T-helper 17 cell (primary cell): ENCODE data around the gene RIN3. TPM values are rescaled to one million over a fixed set of nuclear protein-coding genes. Genes with fewer than 3 reads are reported as not detected.

Experiments used
- ATAC-seq: fragments of 150-1000 bp; cut with Tn5 transposase; 2 replicates; pipeline ENCODE4 v1.10.0; 2021; ENCODE audit warnings: mild to moderate bottlenecking, moderate library complexity
- DNase-seq, 3 donors: peaks; one replicate each; pipeline versions ENCODE4 v3.0.0 to v3.0.0-alpha.2; 2020 to 2021
- H3K9me3 ChIP-seq: one replicate; pipeline ENCODE4 v1.7.0; 2013; ENCODE audit warnings: low read length, mild to moderate bottlenecking; ENCODE audit not compliant: control insufficient read depth, poor library complexity, severe bottlenecking
- H3K27ac Mint-ChIP-seq: one replicate; pipeline ENCODE4 v1.8.0; 2022; ENCODE audit warnings: mild to moderate bottlenecking, moderate library complexity, mixed read lengths
- H3K27me3 Mint-ChIP-seq: one replicate; pipeline ENCODE4 v1.8.0; 2022; ENCODE audit warnings: mixed read lengths
- H3K36me3 Mint-ChIP-seq: one replicate; pipeline ENCODE4 v1.8.0; 2022; ENCODE audit warnings: low read depth, mixed read lengths
- H3K4me1 Mint-ChIP-seq: one replicate; pipeline ENCODE4 v1.8.0; 2022; ENCODE audit warnings: mild to moderate bottlenecking, mixed read lengths
- H3K4me3 Mint-ChIP-seq: one replicate; pipeline ENCODE4 v1.8.0; 2022; ENCODE audit warnings: mild to moderate bottlenecking, moderate library complexity, mixed read lengths
- total RNA-seq, 4 donors: library from RNA in 2 of 4; stranded (reverse) in 2 of 4; gene quantifications; one replicate each; pipeline ENCODE4 v1.2.3 and lab custom pipeline; 2022 to 2026

Gene RIN3
- total RNA-seq, 2 donors from 2014 or later, result 49.3 to 70.0 TPM

GRCh38 chr14:92475451-92476187, 38.0 kb upstream of the RIN3 start:
- Mint-ChIP-seq H3K4me3 (no peak overlapping the region), H3K4me1 (peaks cover 8% of the 10 kb centered on the region), H3K27ac (no peak overlapping the region), H3K27me3 (no peaks in the 10 kb centered on the region), H3K36me3 (no peaks in the 10 kb centered on the region)
- DNase-seq (no peak), ATAC-seq (no peak)
- no peaks in the 10 kb centered on the region for H3K9me3 ChIP-seq

DNA sequence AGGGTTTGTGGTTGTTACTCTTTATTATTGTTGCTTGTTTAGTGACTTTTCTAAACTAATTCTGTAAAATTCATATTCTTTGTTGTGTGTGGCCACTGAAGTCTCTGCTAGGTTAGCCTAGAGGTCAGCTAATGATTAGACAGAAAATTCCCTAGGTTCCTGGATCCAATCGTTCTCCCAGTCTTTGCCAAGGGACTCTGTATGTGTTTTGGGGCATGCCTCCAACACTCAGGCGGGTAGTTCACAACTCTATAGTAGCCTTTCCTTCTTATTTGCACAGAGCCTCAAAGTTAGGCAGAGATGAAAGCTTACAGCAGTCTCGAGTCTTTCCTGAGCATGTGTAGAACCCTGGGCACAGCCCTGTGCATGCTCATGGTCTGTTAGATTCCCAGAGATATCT, 32.7 kb upstream of the RIN3 start:
- ATAC-seq, result no peak
- H3K27me3 Mint-ChIP-seq, result peaks cover 32% of the 10 kb centered on the region
- no peaks in the 10 kb centered on the region for H3K9me3 ChIP-seq
- H3K4me1 Mint-ChIP-seq, result no peaks in the 10 kb centered on the region
- no peaks in the 10 kb centered on the region for H3K36me3 Mint-ChIP-seq
- no peak overlapping the region for H3K27ac Mint-ChIP-seq
- no peak for DNase-seq
- H3K4me3 Mint-ChIP-seq, result no peak overlapping the region

DNA sequence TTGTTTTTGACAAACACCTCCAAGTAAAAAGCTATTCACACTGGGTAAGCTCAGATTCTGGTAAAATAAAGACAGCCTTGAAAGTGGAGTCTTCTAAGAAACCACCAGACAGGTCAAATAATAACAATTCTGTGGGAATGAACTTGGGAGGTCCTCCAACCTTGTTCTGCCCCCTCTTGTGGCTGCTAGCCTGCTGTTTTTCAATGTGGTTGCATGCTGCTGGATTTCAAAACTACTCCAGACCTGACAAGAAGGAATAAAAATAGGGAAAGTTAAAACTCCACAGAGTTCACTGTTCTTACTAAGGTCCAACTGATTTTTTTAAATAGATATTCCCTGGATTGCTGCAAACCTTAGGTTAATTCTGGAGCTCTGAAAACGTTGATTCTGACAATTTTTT, 32.2 kb upstream of the RIN3 start:
- H3K9me3 ChIP-seq, result no peaks in the 10 kb centered on the region
- no peak for DNase-seq
- Mint-ChIP-seq H3K4me3 (no peak overlapping the region), H3K27ac (no peak overlapping the region), H3K4me1 (no peaks in the 10 kb centered on the region), H3K27me3 (peaks cover 36% of the 10 kb centered on the region), H3K36me3 (no peaks in the 10 kb centered on the region)
- no peak for ATAC-seq

GRCh38 chr14:92481811-92482555, 31.6 kb upstream of the RIN3 start:
- ATAC-seq, result no peak
- no peak overlapping the region for H3K4me3 Mint-ChIP-seq
- no peaks in the 10 kb centered on the region for H3K36me3 Mint-ChIP-seq

GRCh38 chr14:92482621-92483319, 30.8 kb upstream of the RIN3 start:
- H3K4me1 Mint-ChIP-seq, result peaks cover 8% of the 10 kb centered on the region
- H3K27me3 Mint-ChIP-seq, result peaks cover 49% of the 10 kb centered on the region
- DNase-seq, result no peak
- no peak overlapping the region for H3K27ac Mint-ChIP-seq
- no peak for ATAC-seq
- no peaks in the 10 kb centered on the region for H3K36me3 Mint-ChIP-seq
- H3K4me3 Mint-ChIP-seq, result no peak overlapping the region
- H3K9me3 ChIP-seq, result no peaks in the 10 kb centered on the region

More at GRCh38 chr14:92481811-92482555, 31.6 kb upstream of the RIN3 start:
- no peak for DNase-seq
- Mint-ChIP-seq H3K27ac (no peak overlapping the region), H3K4me1 (peaks cover under 1% of the 10 kb centered on the region), H3K27me3 (peaks cover 42% of the 10 kb centered on the region)
- H3K9me3 ChIP-seq, result no peaks in the 10 kb centered on the region

DNA sequence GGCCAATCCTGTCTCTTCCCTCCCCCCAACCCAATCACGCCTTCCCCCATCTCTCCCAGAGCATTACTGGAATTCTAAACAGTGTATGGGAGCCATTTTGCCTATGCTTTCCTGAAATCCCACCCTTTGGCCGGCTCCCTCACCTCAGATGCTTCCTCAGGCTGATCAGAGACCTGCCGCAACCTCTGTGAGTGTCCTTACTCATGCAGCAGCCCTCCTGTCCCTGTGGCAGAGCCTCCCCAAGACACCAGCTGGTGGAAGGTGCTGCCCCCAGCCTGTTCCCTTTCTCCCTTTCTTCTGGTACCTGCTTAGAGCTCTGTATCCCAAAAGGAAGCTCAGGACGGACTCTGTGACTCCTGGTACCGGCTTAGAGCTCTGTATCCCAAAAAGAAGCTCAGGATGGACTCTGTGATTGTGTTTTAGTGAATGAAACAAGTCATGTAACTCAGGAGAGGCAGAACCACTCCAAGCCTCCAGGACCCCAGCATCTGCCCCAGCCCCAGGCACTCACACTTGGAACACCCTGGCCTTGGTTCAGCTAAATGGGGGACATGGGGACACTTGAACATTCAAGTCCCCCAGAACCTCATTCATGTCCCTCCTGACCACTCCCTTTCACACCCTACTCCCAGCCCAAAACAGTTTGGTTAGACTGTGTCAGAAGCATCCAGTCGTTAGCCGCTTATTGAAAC, 29.3 kb upstream of the RIN3 start:
- peaks cover 53% of the 10 kb centered on the region for H3K27me3 Mint-ChIP-seq
- DNase-seq (no peak), ATAC-seq (no peak)
- peaks cover 9% of the 10 kb centered on the region for H3K4me1 Mint-ChIP-seq
- H3K36me3 Mint-ChIP-seq, result no peaks in the 10 kb centered on the region
- H3K9me3 ChIP-seq, result no peaks in the 10 kb centered on the region
- H3K4me3 Mint-ChIP-seq, result no peak overlapping the region
- H3K27ac Mint-ChIP-seq, result no peak overlapping the region

- Mint-ChIP-seq H3K4me1 (peaks cover 9% of the 10 kb centered on the region), H3K27me3 (peaks cover 48% of the 10 kb centered on the region), H3K36me3 (peaks cover 3% of the 10 kb centered on the region), H3K4me3 (no peak overlapping the region), H3K27ac (no peak overlapping the region)
- DNase-seq, result no peak
- ATAC-seq, result no peak
- no peaks in the 10 kb centered on the region for H3K9me3 ChIP-seq
Observed at GRCh38 chr14:92486881-92487280, 26.7 kb upstream of the RIN3 start.

- Mint-ChIP-seq H3K4me1 (peaks cover 9% of the 10 kb centered on the region), H3K27me3 (peaks cover 45% of the 10 kb centered on the region), H3K36me3 (peaks cover 3% of the 10 kb centered on the region), H3K4me3 (no peak overlapping the region), H3K27ac (no peak overlapping the region)
- H3K9me3 ChIP-seq, result no peaks in the 10 kb centered on the region
- DNase-seq (no peak), ATAC-seq (no peak)
Observed at GRCh38 chr14:92487513-92488133, 26.0 kb upstream of the RIN3 start.

DNA sequence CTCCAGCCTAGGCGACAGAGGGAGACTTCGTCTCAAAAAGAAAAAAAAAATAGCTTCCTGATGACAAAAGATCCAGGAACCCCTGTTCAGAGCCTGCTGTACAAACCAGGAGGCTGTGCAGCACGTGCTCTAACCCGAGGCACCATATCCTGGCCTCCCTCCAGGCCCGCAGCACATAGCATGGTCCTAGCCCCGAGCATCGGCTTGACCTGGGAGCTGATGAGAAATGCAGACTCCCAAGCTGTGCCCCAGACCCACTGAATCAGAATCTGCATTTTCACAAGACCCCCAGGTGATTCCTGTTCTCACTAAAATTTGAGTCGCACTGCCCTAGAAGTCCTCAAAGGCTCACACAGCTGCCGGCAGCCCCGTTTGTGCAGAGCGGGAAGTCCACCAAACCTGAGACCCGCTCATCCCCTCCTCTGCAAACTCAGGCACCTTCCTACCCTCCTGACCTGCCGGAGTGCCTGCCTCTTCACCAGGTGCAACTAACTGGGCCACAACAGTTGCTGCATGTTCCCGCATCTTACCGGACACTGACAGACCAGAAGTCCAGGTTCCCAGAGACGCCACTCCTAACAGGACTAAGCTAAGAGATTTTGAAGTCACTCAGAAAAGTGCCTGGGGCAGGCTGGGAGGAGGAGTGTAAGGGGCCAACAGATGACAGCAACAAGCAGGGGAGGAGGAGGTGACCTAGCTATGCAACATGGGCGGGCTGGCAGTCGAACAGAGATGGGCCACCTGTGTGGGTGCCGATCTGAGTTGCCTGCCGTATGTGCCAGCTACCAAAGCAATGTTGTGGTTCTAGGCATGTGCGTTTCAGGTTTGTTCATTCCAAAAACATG, 24.0 kb upstream of the RIN3 start:
- H3K9me3 ChIP-seq, result no peaks in the 10 kb centered on the region
- ATAC-seq, result no peak
- Mint-ChIP-seq H3K27ac (no peak overlapping the region), H3K27me3 (peaks cover 40% of the 10 kb centered on the region), H3K36me3 (peaks cover 3% of the 10 kb centered on the region), H3K4me3 (no peak overlapping the region), H3K4me1 (peaks cover 9% of the 10 kb centered on the region)
- DNase-seq, result no peak

GRCh38 chr14:92490239-92490959, 23.2 kb upstream of the RIN3 start:
- DNase-seq, result no peak
- peaks cover 33% of the 10 kb centered on the region for H3K27me3 Mint-ChIP-seq
- no peak overlapping the region for H3K27ac Mint-ChIP-seq
- no peak overlapping the region for H3K4me3 Mint-ChIP-seq
- peaks cover 9% of the 10 kb centered on the region for H3K4me1 Mint-ChIP-seq
- ATAC-seq, result no peak
- peaks cover 3% of the 10 kb centered on the region for H3K36me3 Mint-ChIP-seq
- H3K9me3 ChIP-seq, result no peaks in the 10 kb centered on the region

GRCh38 chr14:92491782-92492181, 21.8 kb upstream of the RIN3 start:
- H3K9me3 ChIP-seq, result no peaks in the 10 kb centered on the region
- peaks cover 9% of the 10 kb centered on the region for H3K4me1 Mint-ChIP-seq
- H3K4me3 Mint-ChIP-seq, result no peak overlapping the region
- ATAC-seq (no peak), DNase-seq (no peak)
- H3K27ac Mint-ChIP-seq, result no peak overlapping the region
- peaks cover 3% of the 10 kb centered on the region for H3K36me3 Mint-ChIP-seq
- H3K27me3 Mint-ChIP-seq, result peaks cover 21% of the 10 kb centered on the region
